H9 (cell line): ENCODE data around the gene SHISA7. TPM values are rescaled to one million over a fixed set of nuclear protein-coding genes. Genes with fewer than 3 reads are reported as not detected.

Source experiments
- DNase-seq: peaks from one replicate; pipeline ENCODE4 v3.0.0-alpha.2; 2017
- H2AFZ ChIP-seq: one replicate; pipeline ENCODE4 v1.6.1; 2013; ENCODE audit warnings: mild to moderate bottlenecking, low read length, control low read depth, moderate library complexity
- H2AK5ac ChIP-seq: 2 replicates; pipeline ENCODE4 v1.6.1; 2013; ENCODE audit warnings: low read length, control low read depth, mixed read lengths; ENCODE audit not compliant: insufficient read length
- H2BK120ac ChIP-seq: one replicate; pipeline ENCODE4 v1.6.1; 2013; ENCODE audit warnings: low read depth, mild to moderate bottlenecking, low read length, control low read depth, inconsistent platforms; ENCODE audit not compliant: poor library complexity, severe bottlenecking
- H2BK12ac ChIP-seq: 2 replicates; pipeline ENCODE4 v1.6.1; 2013; ENCODE audit warnings: low read length, control low read depth, mixed read lengths, low read depth; ENCODE audit not compliant: insufficient read length
- H2BK15ac ChIP-seq: 2 replicates; pipeline ENCODE4 v1.6.1; 2013; ENCODE audit warnings: low read depth, low read length, control low read depth
- H2BK20ac ChIP-seq: one replicate; pipeline ENCODE4 v1.6.1; 2013; ENCODE audit warnings: low read depth, mild to moderate bottlenecking, low read length, control low read depth, inconsistent platforms; ENCODE audit not compliant: poor library complexity, severe bottlenecking
- H2BK5ac ChIP-seq: 2 replicates; pipeline ENCODE4 v1.6.1; 2013; ENCODE audit warnings: low read length, control low read depth, mixed read lengths; ENCODE audit not compliant: insufficient read length
- H3K14ac ChIP-seq: 2 replicates; pipeline ENCODE4 v1.6.1; 2013; ENCODE audit warnings: low read length, control low read depth; ENCODE audit not compliant: insufficient read depth
- H3K18ac ChIP-seq: 2 replicates; pipeline ENCODE4 v1.6.1; 2013; ENCODE audit warnings: low read depth, mild to moderate bottlenecking, mixed read lengths, low read length, control low read depth; ENCODE audit not compliant: insufficient read length
- H3K23ac ChIP-seq: 2 replicates; pipeline ENCODE4 v1.6.1; 2013; ENCODE audit warnings: low read length, control low read depth, mixed read lengths, low read depth; ENCODE audit not compliant: insufficient read length
- H3K23me2 ChIP-seq: 2 replicates; pipeline ENCODE4 v1.6.1; 2013; ENCODE audit warnings: low read depth, mild to moderate bottlenecking, mixed read lengths, low read length, control low read depth; ENCODE audit not compliant: insufficient read length, poor library complexity, severe bottlenecking
- H3K27ac ChIP-seq: 2 replicates; pipeline ENCODE4 v1.5.1; 2013; ENCODE audit warnings: low read length, control low read depth, mixed read lengths, low read depth; ENCODE audit not compliant: insufficient read length
- H3K27me3 ChIP-seq: 2 replicates; pipeline ENCODE4 v1.6.1; 2013; ENCODE audit warnings: low read length, control low read depth, inconsistent platforms; ENCODE audit not compliant: insufficient read depth
- H3K4ac ChIP-seq: 2 replicates; pipeline ENCODE4 v1.6.1; 2013; ENCODE audit warnings: low read depth, mild to moderate bottlenecking, control low read depth, inconsistent platforms, low read length, moderate library complexity
- H3K4me1 ChIP-seq: 2 replicates; pipeline ENCODE4 v1.6.1; 2013; ENCODE audit warnings: low read length, control low read depth, inconsistent platforms; ENCODE audit not compliant: insufficient read depth
- H3K4me2 ChIP-seq: 2 replicates; pipeline ENCODE4 v1.6.1; 2013; ENCODE audit warnings: low read length, control low read depth, mixed read lengths; ENCODE audit not compliant: insufficient read length, insufficient read depth
- H3K56ac ChIP-seq: 2 replicates; pipeline ENCODE4 v1.6.1; 2013; ENCODE audit warnings: low read depth, mild to moderate bottlenecking, mixed read lengths, low read length, control low read depth; ENCODE audit not compliant: insufficient read length
- H3K79me1 ChIP-seq: 2 replicates; pipeline ENCODE4 v1.6.1; 2013; ENCODE audit warnings: low read depth, mild to moderate bottlenecking, moderate library complexity, low read length, control low read depth, inconsistent platforms; ENCODE audit not compliant: insufficient read depth, poor library complexity, severe bottlenecking
- H3K79me2 ChIP-seq: 2 replicates; pipeline ENCODE4 v1.6.1; 2013; ENCODE audit warnings: low read length, control low read depth, inconsistent platforms; ENCODE audit not compliant: insufficient read depth
- H3K9ac ChIP-seq: 2 replicates; pipeline ENCODE4 v1.6.1; 2013; ENCODE audit warnings: low read length, control low read depth, mixed read lengths; ENCODE audit not compliant: insufficient read length; ENCODE audit errors: extremely low read depth
- H3K9me3 ChIP-seq: one replicate; pipeline ENCODE4 v1.6.1; 2013; ENCODE audit warnings: low read depth, low read length, inconsistent platforms; ENCODE audit not compliant: control insufficient read depth
- H3T11ph ChIP-seq: one replicate; pipeline ENCODE4 v1.6.1; 2013; ENCODE audit warnings: mild to moderate bottlenecking, low read length, control low read depth, inconsistent platforms
- H4K20me1 ChIP-seq: one replicate; pipeline ENCODE4 v1.6.1; 2013; ENCODE audit not compliant: control insufficient read depth, insufficient read length, insufficient read depth
- H4K5ac ChIP-seq: 2 replicates; pipeline ENCODE4 v1.6.1; 2013; ENCODE audit warnings: low read depth, mild to moderate bottlenecking, mixed read lengths, low read length, control low read depth; ENCODE audit not compliant: insufficient read length
- H4K8ac ChIP-seq: replicated peaks from 2 replicates; pipeline ENCODE4 v1.6.1; 2013; ENCODE audit warnings: low read length, control low read depth, mixed read lengths, low read depth; ENCODE audit not compliant: insufficient read length
- H4K91ac ChIP-seq: 2 replicates; pipeline ENCODE4 v1.6.1; 2013; ENCODE audit warnings: low read depth, mild to moderate bottlenecking, moderate library complexity, mixed read lengths, low read length, control low read depth; ENCODE audit not compliant: insufficient read length
- H3K27ac Mint-ChIP-seq, 3 experiments: 2 replicates in 2 of 3; 3 replicates in 1 of 3; pipeline ENCODE4 v1.8.0; 2020 to 2021; ENCODE audit warnings: mixed read lengths in 3 of 3, mild to moderate bottlenecking in 1 of 3, moderate library complexity in 1 of 3
- H3K27me3 Mint-ChIP-seq: 2 replicates; pipeline ENCODE4 v1.8.0; 2021; ENCODE audit warnings: low read depth, mild to moderate bottlenecking, moderate library complexity, mixed read lengths
- H3K36me3 Mint-ChIP-seq, 3 experiments: 2 replicates in 2 of 3; 3 replicates in 1 of 3; pipeline ENCODE4 v1.8.0; 2020 to 2021; ENCODE audit warnings: low read depth in 3 of 3, mixed read lengths in 3 of 3; ENCODE audit not compliant: insufficient read depth in 1 of 3
- H3K4me1 Mint-ChIP-seq, 2 experiments: 2 replicates each; pipeline ENCODE4 v1.8.0; 2020; ENCODE audit warnings: mixed read lengths in 2 of 2
- H3K4me3 Mint-ChIP-seq, 2 experiments: 2 replicates in 1 of 2; 3 replicates in 1 of 2; pipeline ENCODE4 v1.8.0; 2020 to 2021; ENCODE audit warnings: mild to moderate bottlenecking in 2 of 2, mixed read lengths in 2 of 2, moderate library complexity in 1 of 2
- H3K9me3 Mint-ChIP-seq, 2 experiments: 2 replicates in 1 of 2; 3 replicates in 1 of 2; pipeline ENCODE4 v1.8.0; 2020; ENCODE audit warnings: mild to moderate bottlenecking in 2 of 2, mixed read lengths in 2 of 2, moderate library complexity in 1 of 2
- CTCF ChIP-seq: fragments of 200-600 bp; sonication (generic); conservative IDR thresholded peaks from 3 replicates; pipeline ENCODE4 v1.8.0; 2021; ENCODE audit warnings: antibody characterized with exemption, mild to moderate bottlenecking
- WGBS: extraction: QIAGEN DNeasy Blood & Tissue Kit; methylation state at CpG from one replicate; pipeline ENCODE4 v1.1.7; 2013; ENCODE audit warnings: missing lambda C conversion rate, low lambda C conversion rate, mixed read lengths; ENCODE audit not compliant: insufficient read length; ENCODE audit errors: extremely low coverage; 5-methylcytosine and 5-hydroxymethylcytosine counted together
- total RNA-seq: library from RNA; stranded (reverse); gene quantifications from 2 replicates; pipeline ENCODE4 v1.2.1, GENCODE V29; 2021

Gene SHISA7
- total RNA-seq, 1 experiment from 2014 or later, result 0.31 TPM

DNA sequence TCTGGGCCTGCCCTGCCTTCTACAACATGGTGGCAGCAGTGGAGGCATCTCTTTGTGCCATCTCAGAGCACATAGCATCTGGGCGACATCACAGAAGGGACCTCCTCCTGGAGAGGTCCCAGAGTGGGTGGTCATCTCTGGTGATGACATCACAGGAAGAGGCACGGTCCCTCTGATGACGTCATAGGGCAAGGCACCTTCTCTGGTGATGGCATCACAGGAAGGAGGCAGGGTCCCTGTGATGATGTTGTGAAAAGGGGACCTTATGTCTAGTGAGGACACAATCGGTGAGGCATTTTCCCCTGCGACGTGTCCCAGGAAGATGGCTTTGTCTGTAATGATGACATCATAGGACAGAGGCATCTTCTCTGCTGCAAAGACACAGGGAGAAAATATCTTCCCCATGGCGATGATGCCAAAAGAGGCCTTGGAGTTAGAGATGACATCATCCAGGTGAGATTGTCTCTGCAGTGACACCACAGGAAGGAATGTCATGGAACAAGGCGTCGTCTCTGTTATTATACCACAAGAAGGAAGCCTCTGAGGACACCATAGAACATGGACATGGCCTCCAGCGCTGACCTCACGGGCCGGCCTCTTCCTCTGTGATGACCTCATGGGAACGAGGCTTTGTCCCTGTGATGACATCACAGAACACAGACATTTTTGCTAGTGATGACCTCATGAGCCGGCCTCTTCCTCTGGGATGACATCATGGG is 10.7 kb downstream of the SHISA7 start:
- Mint-ChIP-seq H3K9me3 (peaks cover 6 to 10% of the 10 kb centered on the region in 2 experiments; a peak in 3 of 5 replicates), H3K4me3 (no peak overlapping the region), H3K4me1 (peaks cover 5 to 8% of the 10 kb centered on the region in 2 experiments; a peak in 3 of 4 replicates), H3K27me3 (peaks cover 22% of the 10 kb centered on the region), H3K36me3 (peaks cover 0 to 2% (median 0%) of the 10 kb centered on the region in 3 experiments; a peak in 1 of 7 replicates), H3K27ac (no peak overlapping the region)
- Histone ChIP-seq H4K91ac (no peak overlapping the region), H3K4ac (no peak overlapping the region), H3K23me2 (peaks cover 3% of the 10 kb centered on the region), H2BK5ac (no peak overlapping the region), H2AFZ (no peak overlapping the region), H3T11ph (no peak overlapping the region), H3K9me3 (no peaks in the 10 kb centered on the region), H4K8ac (no peak overlapping the region), H2BK20ac (no peak overlapping the region), H2AK5ac (no peak overlapping the region), H3K79me1 (no peaks in the 10 kb centered on the region), H2BK15ac (no peak overlapping the region), H2BK120ac (no peak overlapping the region), H3K18ac (no peak overlapping the region), H3K27ac (no peak overlapping the region), H4K5ac (no peak overlapping the region), H3K14ac (no peak overlapping the region), H3K23ac (no peak overlapping the region), H4K20me1 (no peaks in the 10 kb centered on the region), H3K4me1 (no peaks in the 10 kb centered on the region), H3K4me2 (no peak overlapping the region), H3K56ac (no peak overlapping the region), H3K27me3 (no peaks in the 10 kb centered on the region), H2BK12ac (no peak overlapping the region), H3K9ac (no peak overlapping the region), H3K79me2 (no peaks in the 10 kb centered on the region)
- DNase-seq, result no peak
- WGBS, result no CpG with 5 or more reads among the region's 14 CpGs
- TF ChIP-seq CTCF, result no peak
